HG03432 (cell line): ENCODE measurements around the gene LYZL2.
"Not testable (repeated sequence)": the region's sequence is repeated elsewhere in the genome, so short reads cannot be mapped to it uniquely, and the experiment has no call there.

Experiments
- ATAC-seq: cut with Tn5 transposase; IDR thresholded peaks from one replicate; pipeline ENCODE4 v1.9.1; 2021; ENCODE audit warnings: mild to moderate bottlenecking, moderate library complexity; ENCODE audit not compliant: unreplicated experiment

LYZL2 gene

DNA sequence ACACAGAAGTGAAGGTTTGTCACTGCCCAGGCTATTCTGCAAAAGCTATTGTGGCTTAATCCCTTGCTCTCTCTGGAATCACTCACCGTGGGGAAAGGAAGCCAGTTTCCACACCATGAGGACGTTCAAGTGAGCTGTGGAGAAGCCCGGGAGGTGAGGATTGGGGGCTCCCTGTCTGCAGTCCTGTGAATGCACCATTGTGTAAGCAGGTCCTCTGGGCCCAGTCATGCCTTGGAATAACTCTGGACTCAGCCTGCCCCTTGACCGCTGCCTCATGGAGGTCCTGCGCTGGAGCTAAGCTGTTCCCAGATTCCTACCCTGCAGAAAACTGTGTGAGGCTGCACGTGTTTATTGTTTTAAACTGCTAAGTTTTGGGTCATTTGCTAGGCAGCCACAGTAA, 33.5 kb downstream of the LYZL2 start:
- ATAC-seq, result no peak

DNA sequence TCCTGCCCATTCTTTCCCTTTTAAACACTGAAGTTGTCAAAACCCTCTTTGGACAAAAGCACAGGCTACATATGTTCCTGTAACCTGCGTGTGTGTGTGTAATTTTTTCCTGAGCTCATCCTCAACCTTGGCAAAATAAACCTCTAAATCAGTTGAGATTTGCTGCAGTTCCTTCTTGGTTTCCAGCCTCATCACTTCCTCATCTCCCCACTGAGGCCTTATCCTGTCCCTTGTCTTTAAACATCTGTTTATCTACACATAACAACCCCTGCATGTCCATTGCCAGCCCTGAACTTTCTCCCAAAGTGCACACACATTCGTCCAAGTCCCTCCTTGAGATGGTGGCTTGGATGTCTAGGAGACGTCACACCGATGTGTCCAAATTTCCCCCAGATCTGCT, 35.5 kb downstream of the LYZL2 start:
- ATAC-seq, result no peak

DNA sequence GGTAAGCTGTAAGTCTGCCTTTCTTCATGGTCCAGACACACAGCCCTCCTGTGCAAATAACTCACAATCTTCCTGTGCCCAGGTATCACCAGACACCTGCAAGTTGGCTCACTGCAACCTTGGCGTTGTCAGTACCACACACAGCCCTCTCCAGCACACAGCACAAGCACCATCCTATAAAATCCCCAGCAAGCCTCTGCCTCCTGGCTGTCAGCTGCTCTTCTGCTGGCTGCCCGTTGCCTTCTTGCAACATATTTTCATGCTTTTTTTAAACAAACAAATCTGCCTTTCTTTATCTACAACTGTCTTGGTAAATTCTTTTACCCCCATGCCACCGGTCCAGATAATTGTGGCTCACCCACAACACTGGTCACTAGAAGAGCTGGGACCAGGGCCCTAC, 36.8 kb downstream of the LYZL2 start:
- not testable (repeated sequence) for ATAC-seq

DNA sequence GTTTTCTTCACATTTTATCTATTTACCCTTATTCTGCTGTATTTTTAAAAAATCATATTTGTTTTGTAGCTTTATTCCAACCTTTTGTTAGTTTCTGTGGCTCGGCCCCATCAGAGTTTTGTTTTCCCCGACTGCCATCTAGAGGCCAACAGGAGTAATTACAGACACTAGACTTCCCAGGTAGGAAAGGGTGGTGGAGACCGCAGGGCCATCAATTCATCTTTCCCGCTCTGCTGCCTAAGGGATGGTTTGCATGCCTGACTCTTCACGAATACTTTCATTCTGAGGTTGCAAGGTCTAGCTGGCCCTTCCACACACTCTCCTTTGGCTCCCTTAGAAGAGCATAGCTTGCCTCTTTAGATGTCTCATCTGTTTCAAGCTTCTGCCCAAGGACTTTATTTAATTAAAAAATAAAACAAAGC, 38.3 kb downstream of the LYZL2 start:
- ATAC-seq, result no peak

DNA sequence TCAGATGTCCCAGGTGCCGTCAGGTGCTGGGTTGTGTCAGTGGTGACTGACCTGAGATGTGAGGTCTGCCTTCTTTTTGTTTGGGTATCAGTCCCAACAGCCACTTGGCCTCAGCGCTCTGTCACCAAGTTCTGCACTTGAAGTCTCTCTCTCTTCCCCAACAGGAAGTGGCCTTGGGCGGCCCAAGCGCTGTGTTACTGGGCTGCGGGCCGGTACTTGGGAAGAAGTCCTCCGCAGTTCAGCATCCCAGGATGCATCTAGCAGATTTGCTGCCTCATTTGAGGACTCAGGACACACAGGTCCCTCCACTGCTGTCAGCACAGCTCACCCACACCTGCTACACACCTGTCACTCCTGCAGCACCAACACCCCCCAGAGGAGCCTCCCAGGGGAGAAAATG, 40.1 kb downstream of the LYZL2 start:
- no peak for ATAC-seq

DNA sequence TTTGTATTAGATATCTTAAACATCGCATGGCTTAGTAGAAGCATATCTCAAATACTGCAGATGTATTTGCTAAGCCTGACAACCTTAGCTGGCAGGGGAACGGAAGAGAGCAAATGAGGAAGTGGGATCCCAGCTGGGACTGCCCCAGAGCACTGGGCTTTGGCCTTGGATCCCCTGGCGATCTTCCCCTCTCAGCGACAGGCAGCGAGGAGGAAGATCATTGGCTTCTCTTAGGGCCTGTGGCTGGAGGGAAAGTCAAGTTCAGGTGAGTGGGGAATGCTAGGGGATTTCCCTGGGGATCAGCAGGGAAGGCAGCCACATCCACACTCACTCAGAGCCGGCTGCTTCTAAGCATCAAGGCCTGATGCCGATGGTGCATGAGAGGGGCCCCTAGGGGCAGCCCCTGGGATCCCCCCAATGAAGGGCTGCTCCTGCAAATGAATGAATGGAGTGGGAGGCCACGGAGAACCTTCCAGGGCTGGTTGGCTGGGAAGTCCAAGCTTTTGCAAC, 42.0 kb downstream of the LYZL2 start:
- peak; percentile 87 for ATAC-seq

DNA sequence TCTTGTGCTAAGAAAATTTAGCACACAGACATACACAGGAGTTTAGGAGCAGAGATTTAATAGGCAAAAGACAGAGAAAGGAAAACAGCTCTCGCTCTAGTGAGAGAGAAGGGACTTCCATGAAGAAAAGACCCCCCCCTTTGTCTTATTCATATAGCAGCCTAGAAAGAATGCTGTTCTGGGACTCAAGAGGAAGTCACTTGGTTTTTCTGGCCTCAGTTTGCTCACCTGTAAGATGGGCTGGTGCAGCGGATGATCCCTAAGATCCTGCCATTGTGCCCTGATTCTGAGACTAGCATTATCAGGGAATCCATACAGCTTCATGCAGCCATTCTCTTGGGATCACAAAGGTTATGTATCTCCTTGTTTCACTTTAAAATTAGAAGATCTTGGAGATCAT, 42.7 kb downstream of the LYZL2 start:
- ATAC-seq, result no peak

DNA sequence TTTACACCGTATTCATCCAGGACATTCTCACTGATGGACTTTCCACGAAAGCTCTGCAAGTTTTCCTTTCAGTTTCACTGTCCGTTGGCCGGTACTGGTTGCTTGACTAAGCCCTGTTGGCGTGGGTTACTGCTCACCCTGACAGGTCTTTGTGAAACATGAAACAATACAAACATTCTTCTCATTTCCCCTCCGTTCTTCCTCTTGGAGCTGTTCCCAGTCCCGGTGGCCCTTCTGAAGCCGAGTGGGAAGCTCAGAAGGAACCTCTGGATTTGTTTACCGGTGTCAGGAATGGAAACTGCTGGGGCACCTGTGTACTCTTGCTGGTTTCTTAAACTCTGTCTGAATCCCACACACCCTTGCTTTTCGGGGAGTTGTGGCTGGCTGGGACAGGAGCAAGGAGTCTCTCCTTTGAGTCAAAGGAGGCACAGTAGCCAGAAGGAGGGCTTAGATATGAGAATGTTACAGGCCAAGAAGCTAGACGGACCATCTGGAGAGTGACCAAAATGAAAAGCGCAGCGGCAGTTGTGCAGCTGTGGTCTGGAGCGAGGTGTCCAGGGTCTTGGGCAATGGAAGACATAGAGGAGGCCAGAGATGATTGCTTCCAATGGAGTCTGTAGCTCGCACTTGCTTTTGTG, 45.7 kb downstream of the LYZL2 start:
- peak; percentile 52 for ATAC-seq

DNA sequence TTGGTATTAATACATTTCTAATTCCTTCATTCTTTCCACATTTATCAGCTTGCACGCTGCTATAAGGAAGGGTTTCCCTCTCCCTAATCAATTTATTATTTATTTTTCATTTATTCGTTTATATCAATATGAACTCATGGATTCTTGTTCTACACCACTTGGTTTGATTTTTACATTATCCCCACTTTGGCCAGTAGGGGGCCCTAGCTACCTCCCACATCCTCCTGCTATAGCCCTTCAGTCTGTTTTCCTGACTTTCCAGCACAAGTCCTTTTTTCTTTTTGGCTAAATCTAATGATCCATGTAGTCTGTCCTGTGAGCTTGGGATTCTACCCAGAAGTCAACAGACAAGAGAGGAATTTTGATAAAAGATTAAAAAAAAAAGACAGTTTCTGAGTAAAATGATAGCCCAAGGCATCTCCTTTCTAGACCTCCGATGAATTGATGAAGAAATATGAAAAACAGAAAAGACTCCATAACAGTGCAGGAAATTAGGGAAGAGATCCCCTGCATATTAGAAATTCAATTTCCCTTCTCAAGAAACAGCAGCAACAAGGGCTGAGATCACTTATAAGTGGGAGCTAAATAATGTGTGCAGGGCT, 47.7 kb downstream of the LYZL2 start:
- ATAC-seq, result no peak

DNA sequence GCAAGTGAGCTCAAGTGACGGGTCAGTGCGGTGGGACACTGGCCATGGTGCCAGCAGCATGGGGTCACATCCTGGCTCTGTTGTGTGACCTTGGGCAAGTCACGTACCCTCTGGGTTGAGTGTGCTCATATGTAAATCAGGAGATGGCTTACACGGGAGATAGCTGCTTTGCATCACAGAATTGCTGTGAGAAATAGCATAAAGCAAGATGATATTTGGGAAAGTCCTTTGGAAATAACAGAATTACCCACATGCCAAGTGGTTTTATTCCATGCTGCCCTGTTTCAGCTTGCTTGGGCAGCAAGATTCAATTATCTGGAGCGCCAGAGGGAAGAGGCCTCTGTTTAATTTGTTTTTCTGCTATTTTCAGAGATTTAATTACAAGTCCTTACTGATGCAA, 48.9 kb downstream of the LYZL2 start:
- ATAC-seq, result no peak

DNA sequence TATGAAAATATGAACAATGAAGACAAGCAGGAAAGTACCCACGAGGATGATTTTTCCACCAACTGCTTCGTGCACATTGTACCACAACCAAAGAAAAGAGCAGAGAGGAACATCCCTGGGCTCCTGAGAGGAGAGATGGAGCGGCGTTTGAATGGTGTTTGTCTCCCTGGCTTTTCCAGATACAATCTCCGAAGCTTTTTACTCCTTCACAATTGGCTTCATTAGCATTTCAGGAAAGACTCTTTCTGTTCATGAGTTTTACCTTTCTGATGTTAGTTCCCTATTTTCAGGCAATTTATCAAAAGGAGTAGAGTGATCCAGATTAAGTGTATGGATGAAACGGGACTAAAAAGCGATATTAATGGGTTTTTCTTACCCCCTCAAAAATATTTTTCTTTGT, 49.3 kb downstream of the LYZL2 start:
- ATAC-seq, result no peak

DNA sequence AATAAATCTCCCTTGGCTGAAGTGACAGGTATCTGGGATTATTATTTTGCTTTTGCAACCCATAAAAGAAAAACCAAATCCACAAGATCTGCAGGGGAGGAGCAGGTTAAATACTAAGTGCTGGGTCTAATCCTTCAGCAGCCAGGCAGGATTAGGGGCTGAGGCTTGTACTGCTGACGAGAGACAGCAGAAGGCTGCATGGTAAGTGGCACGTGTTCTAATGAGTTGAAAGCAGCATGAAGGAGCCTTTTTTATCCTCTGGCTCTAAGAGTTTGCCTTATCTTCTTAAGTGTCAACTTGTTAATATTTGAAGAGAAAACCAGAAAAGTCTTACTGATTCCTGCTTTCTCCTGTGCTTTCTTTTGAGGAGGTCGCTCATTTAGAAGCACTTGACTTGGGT, 50.0 kb downstream of the LYZL2 start:
- no peak for ATAC-seq

DNA sequence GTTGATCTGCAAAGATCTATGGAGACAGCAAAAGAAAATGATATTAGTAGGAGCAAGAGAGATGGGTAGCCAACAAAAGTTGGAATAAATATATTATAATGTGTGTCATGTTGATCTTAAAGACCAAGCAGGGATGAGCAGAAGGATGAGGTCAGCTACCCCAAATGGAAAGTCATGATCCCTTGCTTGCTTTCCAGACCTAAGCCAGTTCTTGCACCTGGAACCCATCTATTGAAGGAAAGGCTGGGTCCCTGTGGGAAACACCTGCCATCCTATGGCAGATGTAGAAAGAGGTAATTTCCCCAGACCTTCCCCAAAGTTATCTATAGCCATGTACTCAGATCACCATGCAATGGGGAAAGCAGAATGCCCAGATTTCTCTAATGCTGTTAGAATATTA, 52.5 kb downstream of the LYZL2 start:
- ATAC-seq, result no peak

DNA sequence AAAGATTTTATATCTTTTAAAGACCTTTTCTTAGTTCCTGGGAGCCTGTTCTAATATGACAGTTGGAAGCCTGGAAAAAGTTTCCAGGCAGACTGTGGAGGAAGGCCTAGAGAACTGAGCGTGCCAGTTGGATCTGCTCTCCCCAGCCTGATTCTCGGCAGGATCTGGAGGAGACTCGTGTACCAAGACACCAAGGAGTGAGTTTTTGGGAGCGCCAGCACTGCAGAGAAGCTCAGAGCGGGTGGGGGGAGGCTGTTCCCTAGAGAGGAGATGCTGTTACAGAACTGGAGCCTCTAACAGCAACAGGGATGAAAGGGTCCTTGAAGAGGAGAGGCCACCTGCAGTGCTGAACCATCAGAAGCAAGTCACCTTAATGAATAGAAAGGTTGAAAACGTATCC, 52.9 kb downstream of the LYZL2 start:
- no peak for ATAC-seq

DNA sequence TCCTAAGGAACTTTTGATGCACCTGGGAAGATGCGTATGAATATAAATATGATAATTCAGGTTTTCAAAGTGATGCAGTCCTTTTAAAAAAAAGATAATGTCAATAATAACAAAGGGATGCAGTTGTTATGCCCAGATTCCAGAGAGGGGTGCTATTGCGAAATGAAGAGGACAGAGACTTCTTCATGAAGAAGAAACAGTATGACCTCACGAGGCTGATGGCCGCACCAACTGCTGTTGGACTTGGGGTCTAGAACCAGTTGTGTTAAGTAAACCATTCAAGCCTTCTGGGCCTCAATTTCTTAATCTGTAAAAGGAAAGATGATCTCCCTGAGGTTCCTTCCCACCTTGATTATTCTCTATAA, 55.1 kb downstream of the LYZL2 start:
- no peak for ATAC-seq

DNA sequence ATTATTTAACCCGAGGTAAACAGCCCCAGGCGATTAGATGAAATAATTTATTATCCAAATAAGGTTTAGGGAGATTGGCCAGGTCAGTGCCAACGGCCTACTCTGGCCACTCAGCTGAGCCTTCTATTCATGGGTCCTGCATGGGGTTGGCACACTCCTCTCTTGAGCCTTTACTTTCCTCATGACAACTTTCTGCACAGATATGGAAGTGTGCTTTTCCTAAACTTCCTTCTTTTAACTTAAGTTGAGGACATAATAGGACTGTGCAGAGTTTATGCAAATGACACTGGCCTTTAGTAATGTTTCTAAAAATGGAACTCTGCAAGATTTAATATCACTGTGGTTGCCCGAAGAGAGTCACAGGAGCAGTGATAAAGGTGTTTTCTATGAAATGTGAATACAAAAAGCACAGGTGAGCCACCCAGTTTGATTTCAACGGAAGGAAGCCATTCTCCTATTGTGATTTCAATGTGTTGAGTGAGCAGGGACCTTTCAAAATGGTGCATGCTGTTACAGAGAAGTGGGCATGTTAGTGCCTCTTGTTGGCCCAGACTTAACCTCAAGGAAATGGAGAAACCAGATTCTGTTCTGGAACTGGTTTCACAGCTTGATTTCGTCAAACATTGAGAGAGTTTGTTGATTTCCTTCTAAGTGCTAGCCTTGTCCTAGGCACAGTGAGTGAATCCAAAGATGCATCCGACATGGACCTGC, 55.7 kb downstream of the LYZL2 start:
- no peak for ATAC-seq

DNA sequence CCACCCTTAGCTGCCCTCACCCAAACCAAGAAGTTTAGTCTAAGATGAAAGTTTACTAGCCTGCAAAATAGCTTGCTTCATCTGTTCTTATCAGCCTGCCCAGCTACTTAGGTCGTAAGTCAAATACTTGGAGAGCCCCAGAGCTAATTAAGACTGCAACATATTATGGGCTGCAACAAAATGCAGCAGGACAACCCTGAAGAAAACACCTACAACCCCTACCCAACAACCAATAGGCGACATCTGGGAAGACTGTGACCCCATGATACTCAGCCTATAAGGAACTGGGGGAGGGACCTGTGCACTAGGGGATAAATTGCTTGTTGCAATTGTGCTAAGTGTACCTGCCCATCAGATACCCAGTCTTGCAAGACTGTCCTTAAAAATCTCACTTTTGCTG, 64.1 kb downstream of the LYZL2 start:
- no peak for ATAC-seq

DNA sequence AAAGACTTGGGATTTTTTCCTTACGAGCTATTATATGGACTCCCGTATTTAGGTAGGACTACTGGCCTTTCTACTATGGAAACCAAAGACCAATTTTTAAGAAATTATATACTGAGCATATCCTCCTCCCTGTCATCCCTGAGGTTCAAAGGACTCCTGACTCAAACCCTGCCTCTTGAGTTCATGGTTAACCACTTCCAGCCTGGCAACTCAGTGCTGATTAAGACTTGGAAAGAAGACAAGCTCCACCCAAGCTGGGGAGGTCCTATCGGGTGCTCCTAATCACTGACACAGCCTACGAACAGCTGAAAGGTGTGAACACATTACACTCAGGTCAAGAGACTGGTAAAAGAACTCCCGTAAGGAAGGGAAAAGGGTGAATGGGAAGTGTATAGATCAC, 66.8 kb downstream of the LYZL2 start:
- no peak for ATAC-seq
